Measurements from ENCODE around the gene TATDN2.

TATDN2 gene

GRCh38 chr3:10248184-10248983 is at the start of gene TATDN2:
TSS of gene TATDN2 (plus strand) at chr3:10248459. CDS start at chr3:10249201, 742 bp downstream.
- peak; percentile 94 for DNase-seq (ENCODE audit: low spot score)
- ChIA-PET CTCF (no interaction called here), POLR2A (ENCODE audit: low non-redundant PET) (interaction anchor here (0.6 kb wide), 2 partner anchors 13 to 306 kb away, joined by 3 read pairs; no protein-coding TSS in a partner anchor)
- H3K27ac ChIP-seq = peak within 1 kb of the TSS; percentile 80
- no peak for TF ChIP-seq CTCF (conservative IDR thresholded peaks at IDR 0.05; ENCODE audit: low read depth)

- TF ChIP-seq CTCF (conservative IDR thresholded peaks at IDR 0.05; ENCODE audit: low read depth) = no peak
- DNase-seq (ENCODE audit: low spot score) = peak; percentile 44
- ChIA-PET CTCF (interaction anchor here (0.5 kb wide), 1 partner anchor 15 kb away, joined by 3 read pairs; no protein-coding TSS in a partner anchor), POLR2A (ENCODE audit: low non-redundant PET) (no interaction called here)
- peak overlapping the region; percentile 76 for H3K27ac ChIP-seq
Measured at GRCh38 chr3:10198761-10199649, 49.3 kb upstream of the TATDN2 start.

- DNase-seq (ENCODE audit: low spot score) = no peak
- H3K27ac ChIP-seq = peak overlapping the region; percentile 96
- CTCF ChIA-PET = no interaction called here
- no peak for TF ChIP-seq CTCF (conservative IDR thresholded peaks at IDR 0.05; ENCODE audit: low read depth)
- POLR2A ChIA-PET (ENCODE audit: low non-redundant PET) = interaction anchor here (0.7 kb wide), 1 partner anchor 14 kb away, joined by 3 read pairs; no protein-coding TSS in a partner anchor
Measured at GRCh38 chr3:10204921-10205320, 43.3 kb upstream of the TATDN2 start.

- H3K27ac ChIP-seq = peak overlapping the region; percentile 96
- ChIA-PET CTCF (no interaction called here), POLR2A (ENCODE audit: low non-redundant PET) (interaction anchor here (0.7 kb wide), 1 partner anchor 15 kb away, joined by 3 read pairs; no protein-coding TSS in a partner anchor)
- peak; percentile 76 for DNase-seq (ENCODE audit: low spot score)
- no peak for TF ChIP-seq CTCF (conservative IDR thresholded peaks at IDR 0.05; ENCODE audit: low read depth)
Measured at GRCh38 chr3:10205451-10206165, 42.7 kb upstream of the TATDN2 start.

GRCh38 chr3:10206166-10206511 is 42.1 kb upstream of the TATDN2 start:
- ChIA-PET CTCF (no interaction called here), POLR2A (ENCODE audit: low non-redundant PET) (no interaction called here)
- TF ChIP-seq CTCF (conservative IDR thresholded peaks at IDR 0.05; ENCODE audit: low read depth) = no peak
- DNase-seq (ENCODE audit: low spot score) = no peak
- peak overlapping the region; percentile 96 for H3K27ac ChIP-seq

Data from RWPE1 (cell line).